GM06990 (cell line): Measurements from ENCODE around the gene ALS2CL.
A peak's percentile ranks its signal among the peaks of the same experiment; 100 is the strongest.
"Not testable (repeated sequence)": the region's sequence is repeated elsewhere in the genome, so short reads cannot be mapped to it uniquely, and the experiment has no call there.

Experiments
- DNase-seq: peaks from one replicate; pipeline ENCODE4 v3.0.0-alpha.2; 2011; ENCODE audit not compliant: insufficient read length; ENCODE audit errors: extremely low read depth
- H3K27me3 ChIP-seq: replicated peaks from 2 replicates; pipeline ENCODE4 v1.6.0; 2011; ENCODE audit warnings: low read length; ENCODE audit not compliant: control insufficient read depth, insufficient read depth
- H3K36me3 ChIP-seq: 2 replicates; pipeline ENCODE4 v1.5.1; 2011; ENCODE audit warnings: low read length; ENCODE audit not compliant: control insufficient read depth, insufficient read depth
- H3K4me3 ChIP-seq: replicated peaks from 2 replicates; pipeline ENCODE4 v1.5.1; 2011; ENCODE audit warnings: low read depth, mild to moderate bottlenecking, control low read depth, low read length
- CTCF ChIP-seq: IDR thresholded peaks from 2 replicates; pipeline ENCODE4 v1.5.1; 2011; ENCODE audit warnings: low read length, control low read depth, mild to moderate bottlenecking, inconsistent platforms; ENCODE audit not compliant: insufficient read depth, poor library complexity, severe bottlenecking

ALS2CL gene

GRCh38 chr3:46693038-46693891 is at the start of gene ALS2CL:
ALS2CL (minus strand) TSS chr3:46693679; CDS start chr3:46689440, 4,239 bp downstream.
- no peaks in the 10 kb centered on the region for H3K36me3 ChIP-seq
- 0 out of 2 replicates have a peak, but pooled peaks cover 2% of the 10 kb centered on the region for H3K27me3 ChIP-seq
- DNase-seq = peak; percentile 37
- TF ChIP-seq CTCF = no peak
- H3K4me3 ChIP-seq = peak within 1 kb of the TSS; percentile 62

GRCh38 chr3:46742992-46743585 is 49.6 kb upstream of the ALS2CL start:
- no peak for TF ChIP-seq CTCF
- H3K27me3 ChIP-seq = no peaks in the 10 kb centered on the region
- no peaks in the 10 kb centered on the region for H3K36me3 ChIP-seq
- no peak for DNase-seq
- H3K4me3 ChIP-seq = no peak overlapping the region

- not testable (repeated sequence) for H3K27me3 ChIP-seq, DNase-seq, H3K4me3 ChIP-seq, H3K36me3 ChIP-seq
These were observed 46.1 kb upstream of the ALS2CL start for GRCh38 chr3:46739565-46739964.

GRCh38 chr3:46737329-46737731 is 43.9 kb upstream of the ALS2CL start:
- Histone ChIP-seq H3K27me3 (peaks cover 1% of the 10 kb centered on the region), H3K36me3 (no peaks in the 10 kb centered on the region), H3K4me3 (no peak overlapping the region)
- no peak for TF ChIP-seq CTCF
- no peak for DNase-seq

GRCh38 chr3:46736006-46736872 is 42.8 kb upstream of the ALS2CL start:
- TF ChIP-seq CTCF = no peak

More at GRCh38 chr3:46736006-46736872, 42.8 kb upstream of the ALS2CL start:
- Histone ChIP-seq H3K36me3 (no peaks in the 10 kb centered on the region), H3K4me3 (no peak overlapping the region), H3K27me3 (peaks cover 1% of the 10 kb centered on the region)
- no peak for DNase-seq
